K562 (cell line): ENCODE data around the gene ABCA10. TPM values are rescaled to one million over a fixed set of nuclear protein-coding genes. Genes with fewer than 3 reads are reported as not detected.

Experiments used
- ATAC-seq: fragments of 200-7000 bp; cut with Tn5 transposase; 3 replicates; pipeline ENCODE4 v1.9.1; 2020; ENCODE audit warnings: moderate library complexity
- BruUV-seq: library from RNA; stranded (reverse); fragments of 400-500 nt; replicated peaks from 2 replicates; lab custom pipeline; 2021; lab: Mats Ljungman, UMichigan
- CTCF ChIA-PET: fragments of 300-600 bp; formaldehyde crosslinking; extraction: SDS; loops from one replicate; lab custom pipeline; 2021; ENCODE audit warnings: low intra/inter-chr PET ratio; lab: Yijun Ruan, JAX
- POLR2A ChIA-PET: fragments of 300-600, 350-650 bp; sonication (Branson Sonifier 250); formaldehyde crosslinking; extraction: SDS; loops from one replicate; lab custom pipeline; 2021; ENCODE audit warnings: antibody characterized with exemption, inconsistent platforms; lab: Yijun Ruan, JAX
- DNase-seq, 4 experiments: peaks; one replicate each; pipeline versions ENCODE4 v3.0.0 to v3.0.0-alpha.2; 2011 to 2018; ENCODE audit warnings: low spot score in 3 of 4, mixed read lengths in 3 of 4; ENCODE audit errors: extremely low read depth in 1 of 4
- FAIRE-seq: peaks from 2 replicates; lab custom pipeline; 2011; peaks lifted over from hg19 to GRCh38; lab: Jason Lieb, UNC
- H2AFZ ChIP-seq: 2 replicates; pipeline ENCODE4 v1.6.0; 2011; ENCODE audit warnings: low read depth, low read length, control low read depth, inconsistent platforms
- H3K27ac ChIP-seq: fragments of 200-600 bp; 3 replicates; pipeline ENCODE4 v1.8.0; 2011; ENCODE audit warnings: low read depth, mild to moderate bottlenecking, control low read depth, inconsistent platforms, low read length, moderate library complexity, mixed read lengths; ENCODE audit errors: extremely low read depth
- H3K27me3 ChIP-seq, 2 experiments: fragments of 300-600 bp in 1 of 2; 2 replicates in 1 of 2; 3 replicates in 1 of 2; pipeline versions ENCODE4 v1.6.0 to v1.8.0; 2011; ENCODE audit warnings: inconsistent platforms in 2 of 2, low read length in 2 of 2, mild to moderate bottlenecking in 1 of 2, mixed read lengths in 1 of 2, moderate library complexity in 1 of 2; ENCODE audit not compliant: control insufficient read depth in 2 of 2, insufficient read depth in 2 of 2
- H3K36me3 ChIP-seq: fragments of 300-600 bp; 3 replicates; pipeline ENCODE4 v1.8.0; 2011; ENCODE audit warnings: mild to moderate bottlenecking, low read length, inconsistent platforms; ENCODE audit not compliant: control insufficient read depth, insufficient read depth
- H3K4me1 ChIP-seq, 2 experiments: fragments of 200-600 bp in 1 of 2; replicated peaks in 1 of 2; 2 replicates in 1 of 2; 3 replicates in 1 of 2; pipeline versions ENCODE4 v1.5.1 to v1.8.0; 2011; ENCODE audit warnings: inconsistent platforms in 2 of 2, low read length in 2 of 2, mild to moderate bottlenecking in 1 of 2, mixed read lengths in 1 of 2, moderate library complexity in 1 of 2; ENCODE audit not compliant: control insufficient read depth in 2 of 2, insufficient read depth in 2 of 2
- H3K4me2 ChIP-seq: 2 replicates; pipeline ENCODE4 v1.6.1; 2011; ENCODE audit warnings: low read length, control low read depth, inconsistent platforms, mixed read lengths; ENCODE audit not compliant: insufficient read depth
- H3K4me3 ChIP-seq: fragments of 200-600 bp; sonication (generic), shearing (Covaris generic); 2 replicates; pipeline ENCODE4 v1.5.1; 2016; ENCODE audit warnings: control low read depth, inconsistent platforms
- H3K79me2 ChIP-seq: fragments of 200-600 bp; 3 replicates; pipeline ENCODE4 v1.8.0; 2011; ENCODE audit warnings: low read length, inconsistent platforms; ENCODE audit not compliant: control insufficient read depth, insufficient read depth
- H3K9ac ChIP-seq, 2 experiments: 2 replicates each; pipeline versions ENCODE4 v1.6.0 to v1.6.1; 2011; ENCODE audit warnings: low read depth in 2 of 2, low read length in 2 of 2, control low read depth in 1 of 2, inconsistent platforms in 1 of 2, mild to moderate bottlenecking in 1 of 2, mixed read lengths in 1 of 2; ENCODE audit not compliant: insufficient read depth in 1 of 2
- H3K9me1 ChIP-seq: one replicate; pipeline ENCODE4 v1.6.0; 2011; ENCODE audit warnings: inconsistent platforms, mild to moderate bottlenecking, low read length, moderate library complexity; ENCODE audit not compliant: control insufficient read depth, insufficient read depth
- H3K9me3 ChIP-seq: replicated peaks from 2 replicates; pipeline ENCODE4 v1.5.1; 2011; ENCODE audit warnings: low read depth, low read length, inconsistent platforms; ENCODE audit not compliant: control insufficient read depth, insufficient read depth
- H4K20me1 ChIP-seq: replicated peaks from 2 replicates; pipeline ENCODE4 v1.6.1; 2011; ENCODE audit warnings: low read length, inconsistent platforms, mixed read lengths; ENCODE audit not compliant: control insufficient read depth, insufficient read depth
- CEBPB ChIP-seq: fragments of 450-650 bp; IDR thresholded peaks from 2 replicates; pipeline ENCODE4 v1.6.1; 2016; ENCODE audit warnings: missing genetic modification characterization, missing compliant biosample characterization
- GATAD2B ChIP-seq: fragments of 450-650 bp; IDR thresholded peaks from 2 replicates; pipeline ENCODE4 v1.6.1; 2017; ENCODE audit warnings: mild to moderate bottlenecking, borderline replicate concordance
- RBM25 ChIP-seq: fragments of 200-400 bp; formaldehyde crosslinking; IDR thresholded peaks from 2 replicates; pipeline ENCODE4 v1.6.1; 2018; ENCODE audit warnings: low read length, low read depth, moderate library complexity; ENCODE audit not compliant: severe bottlenecking
- SMAD2 ChIP-seq: fragments of 150-350 bp; IDR thresholded peaks from 2 replicates; pipeline ENCODE4 v1.6.1; 2014; ENCODE audit warnings: low read depth, mild to moderate bottlenecking, low read length
- U2AF1 ChIP-seq: fragments of 200-400 bp; formaldehyde crosslinking; optimal IDR thresholded peaks from 2 replicates; pipeline ENCODE3; 2017; ENCODE audit warnings: mild to moderate bottlenecking, low read depth, low read length, moderate library complexity
- ZNF121 ChIP-seq: sonication (generic); formaldehyde crosslinking; conservative IDR thresholded peaks from 2 replicates; pipeline ENCODE4 v1.8.0; 2022; ENCODE audit warnings: missing genetic modification reagents
- WGBS: fragments of 100-300 bp; shearing (Covaris generic); methylation state at CpG from one replicate; pipeline ENCODE4 v1.1.6; 2016; ENCODE audit warnings: low coverage, mixed read lengths; ENCODE audit not compliant: insufficient coverage; ENCODE audit errors: missing lambda C conversion rate; 5-methylcytosine and 5-hydroxymethylcytosine counted together
- in situ Hi-C: fragments of 300-500 bp; cut with MboI; formaldehyde crosslinking; loops from 4 replicates; pipeline ENCODE4 v1.15.0; 2018; ENCODE audit warnings: inconsistent platforms, mixed read lengths
- intact Hi-C: fragments of 100-400 bp; cut with micrococcal nuclease; formaldehyde crosslinking; loops from 2 replicates; pipeline ENCODE4 v1.14.2; 2022
- polyA plus RNA-seq, 8 experiments: library from polyadenylated mRNA; depleted of rRNA in 4 of 8; stranded (reverse) in 5 of 8; unstranded in 3 of 8; fragments of >200 nt; fragmentation: Nextera tagmentation in 2 of 8; fragmentation: Illumina TruSeq in 1 of 8; extraction: Ambion mirVana in 2 of 8; extraction: Trizol in 1 of 8; gene quantifications; 2 replicates each; pipeline versions ENCODE4 v1.2.1 to v1.2.3, GENCODE V29; 2011 to 2014; ENCODE audit warnings: inconsistent platforms in 1 of 8, missing spikeins in 1 of 8
- total RNA-seq, 7 experiments: library from RNA; depleted of rRNA in 6 of 7; stranded (reverse); fragments of >200 nt in 6 of 7; fragmentation: Illumina TruSeq in 2 of 7; extraction: Trizol in 2 of 7; gene quantifications; 2 replicates each; pipeline versions ENCODE4 v1.2.1 to v1.2.3, GENCODE V29; 2011 to 2021; ENCODE audit warnings: low replicate concordance in 1 of 7
- TF ChIP-seq, protein P1 (sequence below): fragments of 450-650 bp; formaldehyde crosslinking; IDR thresholded peaks from 2 replicates; pipeline ENCODE4 v1.4.0; 2020; ENCODE audit warnings: mild to moderate bottlenecking, mixed read lengths
- TF ChIP-seq, protein P2 (sequence below): fragments of 150-350 bp; IDR thresholded peaks from 2 replicates; pipeline ENCODE4 v1.6.1; 2014; ENCODE audit warnings: low read depth, mild to moderate bottlenecking, low read length, borderline replicate concordance

ABCA10 gene
- total and polyA plus RNA-seq, 9 of the 15 experiments (the other 6 are each of a cell fraction or from before 2014, with no cell fraction given): 0.04 to 0.45 (median 0.15) TPM; not detected in 1

DNA sequence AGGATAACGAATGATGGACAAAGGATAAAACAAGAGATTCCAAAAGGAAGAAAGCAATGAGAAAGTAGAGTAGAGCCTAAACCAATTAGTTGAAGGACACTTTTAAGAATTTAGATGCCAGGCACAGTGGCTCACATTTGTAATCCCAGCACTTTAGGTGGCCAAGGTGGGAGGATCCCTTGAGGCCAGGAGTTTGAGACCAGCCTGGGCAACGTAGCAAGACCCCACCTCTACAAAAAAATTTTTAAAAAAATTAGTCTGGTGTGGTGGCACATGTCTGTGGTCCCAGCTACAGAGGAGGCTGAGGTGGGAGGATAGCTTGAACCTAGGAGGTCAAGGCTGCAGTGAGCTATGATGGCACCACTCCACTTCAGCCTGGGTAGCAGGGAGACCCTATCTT, 20.0 kb downstream of the ABCA10 start:
- Histone ChIP-seq H3K4me3 (no peak overlapping the region), H3K79me2 (no peaks in the 10 kb centered on the region)
- BruUV-seq: no TSS peak
- DNase-seq: no peak
- whole genome bisulfite sequencing: 47% methylated on average over 2 of the region's 2 CpGs
- peak; percentile 63 for TF ChIP-seq ZNF121 (CRISPR knock-in tag)
- no peak for TF ChIP-seq U2AF1
- TF ChIP-seq RBM25: peak; percentile 24
- no peak for TF ChIP-seq GATAD2B
- TF ChIP-seq, all 486 proteins: peak for 2
- ATAC-seq (no peak), FAIRE-seq (no peak)
- intact Hi-C loops: no loop called here
- H4K20me1 ChIP-seq: no peaks in the 10 kb centered on the region
- H3K36me3 ChIP-seq: no peaks in the 10 kb centered on the region
- no peak overlapping the region for H2AFZ ChIP-seq
- H3K27ac ChIP-seq: no peak overlapping the region
- H3K9ac ChIP-seq: no peak overlapping the region
- in situ Hi-C loops: no loop called here
- POLR2A ChIA-PET: interaction anchor here (1.1 kb wide), 1 partner anchor 8 kb away, joined by 3 read pairs; no protein-coding TSS in a partner anchor
- no peaks in the 10 kb centered on the region for H3K4me1 ChIP-seq
- no peaks in the 10 kb centered on the region for H3K9me1 ChIP-seq
- no peaks in the 10 kb centered on the region for H3K27me3 ChIP-seq
- H3K9me3 ChIP-seq: no peaks in the 10 kb centered on the region
- H3K4me2 ChIP-seq: no peak overlapping the region
- CTCF ChIA-PET: interaction anchor here (0.6 kb wide), 1 partner anchor 169 kb away, joined by 3 read pairs; no protein-coding TSS in a partner anchor

DNA sequence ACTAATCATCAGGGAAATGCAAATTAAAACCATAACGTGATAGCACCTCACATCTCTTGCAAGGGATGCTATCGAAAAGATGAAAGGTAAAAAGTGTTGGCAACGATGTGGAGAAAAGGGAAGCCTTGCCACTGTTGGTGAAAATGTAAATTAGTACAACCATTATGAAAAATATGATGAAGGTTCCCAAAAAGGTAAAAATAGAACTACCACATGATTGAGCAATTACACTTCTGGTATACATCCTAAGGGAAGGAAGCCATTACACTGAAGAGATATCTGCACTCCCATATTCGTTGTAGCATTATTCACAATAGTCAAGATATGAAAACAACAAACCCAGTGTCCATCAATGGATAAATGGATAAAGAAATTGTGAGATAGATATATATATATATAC, 21.5 kb downstream of the ABCA10 start:
- in situ Hi-C loops (no loop called here), intact Hi-C loops (no loop called here)
- H3K4me3 ChIP-seq: no peak overlapping the region
- no peak for ATAC-seq
- WGBS: 40% methylated on average over 4 of the region's 4 CpGs
- H3K4me2 ChIP-seq: no peak overlapping the region
- DNase-seq: no peak
- BruUV-seq: no TSS peak
- H3K9me3 ChIP-seq: no peaks in the 10 kb centered on the region
- TF ChIP-seq, protein P1, sequence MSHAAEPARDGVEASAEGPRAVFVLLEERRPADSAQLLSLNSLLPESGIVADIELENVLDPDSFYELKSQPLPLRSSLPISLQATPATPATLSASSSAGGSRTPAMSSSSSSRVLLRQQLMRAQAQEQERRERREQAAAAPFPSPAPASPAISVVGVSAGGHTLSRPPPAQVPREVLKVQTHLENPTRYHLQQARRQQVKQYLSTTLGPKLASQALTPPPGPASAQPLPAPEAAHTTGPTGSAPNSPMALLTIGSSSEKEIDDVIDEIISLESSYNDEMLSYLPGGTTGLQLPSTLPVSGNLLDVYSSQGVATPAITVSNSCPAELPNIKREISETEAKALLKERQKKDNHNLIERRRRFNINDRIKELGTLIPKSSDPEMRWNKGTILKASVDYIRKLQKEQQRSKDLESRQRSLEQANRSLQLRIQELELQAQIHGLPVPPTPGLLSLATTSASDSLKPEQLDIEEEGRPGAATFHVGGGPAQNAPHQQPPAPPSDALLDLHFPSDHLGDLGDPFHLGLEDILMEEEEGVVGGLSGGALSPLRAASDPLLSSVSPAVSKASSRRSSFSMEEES (CRISPR knock-in tag): no peak
- TF ChIP-seq CEBPB (tag) (peak; percentile 7; the same call in 1 of the 2 replicates), SMAD2 (no peak)
- TF ChIP-seq, protein P2, sequence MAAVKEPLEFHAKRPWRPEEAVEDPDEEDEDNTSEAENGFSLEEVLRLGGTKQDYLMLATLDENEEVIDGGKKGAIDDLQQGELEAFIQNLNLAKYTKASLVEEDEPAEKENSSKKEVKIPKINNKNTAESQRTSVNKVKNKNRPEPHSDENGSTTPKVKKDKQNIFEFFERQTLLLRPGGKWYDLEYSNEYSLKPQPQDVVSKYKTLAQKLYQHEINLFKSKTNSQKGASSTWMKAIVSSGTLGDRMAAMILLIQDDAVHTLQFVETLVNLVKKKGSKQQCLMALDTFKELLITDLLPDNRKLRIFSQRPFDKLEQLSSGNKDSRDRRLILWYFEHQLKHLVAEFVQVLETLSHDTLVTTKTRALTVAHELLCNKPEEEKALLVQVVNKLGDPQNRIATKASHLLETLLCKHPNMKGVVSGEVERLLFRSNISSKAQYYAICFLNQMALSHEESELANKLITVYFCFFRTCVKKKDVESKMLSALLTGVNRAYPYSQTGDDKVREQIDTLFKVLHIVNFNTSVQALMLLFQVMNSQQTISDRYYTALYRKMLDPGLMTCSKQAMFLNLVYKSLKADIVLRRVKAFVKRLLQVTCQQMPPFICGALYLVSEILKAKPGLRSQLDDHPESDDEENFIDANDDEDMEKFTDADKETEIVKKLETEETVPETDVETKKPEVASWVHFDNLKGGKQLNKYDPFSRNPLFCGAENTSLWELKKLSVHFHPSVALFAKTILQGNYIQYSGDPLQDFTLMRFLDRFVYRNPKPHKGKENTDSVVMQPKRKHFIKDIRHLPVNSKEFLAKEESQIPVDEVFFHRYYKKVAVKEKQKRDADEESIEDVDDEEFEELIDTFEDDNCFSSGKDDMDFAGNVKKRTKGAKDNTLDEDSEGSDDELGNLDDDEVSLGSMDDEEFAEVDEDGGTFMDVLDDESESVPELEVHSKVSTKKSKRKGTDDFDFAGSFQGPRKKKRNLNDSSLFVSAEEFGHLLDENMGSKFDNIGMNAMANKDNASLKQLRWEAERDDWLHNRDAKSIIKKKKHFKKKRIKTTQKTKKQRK: no peak
- H3K27ac ChIP-seq: no peak overlapping the region
- no peaks in the 10 kb centered on the region for H3K9me1 ChIP-seq
- H4K20me1 ChIP-seq: no peaks in the 10 kb centered on the region
- H2AFZ ChIP-seq: no peak overlapping the region
- H3K27me3 ChIP-seq: no peaks in the 10 kb centered on the region
- H3K79me2 ChIP-seq: no peaks in the 10 kb centered on the region
- no peak overlapping the region for H3K9ac ChIP-seq
- POLR2A ChIA-PET: no interaction called here
- no peaks in the 10 kb centered on the region for H3K36me3 ChIP-seq
- FAIRE-seq: no peak
- no peaks in the 10 kb centered on the region for H3K4me1 ChIP-seq
- CTCF ChIA-PET: no interaction called here
